Stimulated activated memory B cell treated with anti-CD40 and anti-IgM and Interleukin-4, amounts not matched to agents 10 μg/mL and 1 μg/mL and 100 μg/mL, for 72 hours (primary cell): ENCODE measurements around the gene GPR176.

Experiments
- ATAC-seq: fragments of 150-1000 bp; cut with Tn5 transposase; 2 replicates; pipeline ENCODE4 v1.10.0; 2021
- H3K27ac Mint-ChIP-seq: one replicate; pipeline ENCODE4 v1.8.0; 2022; ENCODE audit warnings: mild to moderate bottlenecking, mixed read lengths
- H3K27me3 Mint-ChIP-seq: one replicate; pipeline ENCODE4 v1.8.0; 2022; ENCODE audit warnings: mixed read lengths
- H3K36me3 Mint-ChIP-seq: one replicate; pipeline ENCODE4 v1.8.0; 2022; ENCODE audit warnings: mixed read lengths
- H3K4me1 Mint-ChIP-seq: one replicate; pipeline ENCODE4 v1.8.0; 2022; ENCODE audit warnings: mixed read lengths
- H3K4me3 Mint-ChIP-seq: one replicate; pipeline ENCODE4 v1.8.0; 2022; ENCODE audit warnings: mild to moderate bottlenecking, moderate library complexity, mixed read lengths
- H3K9me3 Mint-ChIP-seq: one replicate; pipeline ENCODE4 v1.8.0; 2022; ENCODE audit warnings: mixed read lengths

Gene GPR176

GRCh38 chr15:39864116-39864515, 56.0 kb downstream of the GPR176 start:
- Mint-ChIP-seq H3K36me3 (no peaks in the 10 kb centered on the region), H3K27ac (no peak overlapping the region), H3K4me3 (no peak overlapping the region), H3K9me3 (no peaks in the 10 kb centered on the region), H3K4me1 (no peaks in the 10 kb centered on the region), H3K27me3 (peaks cover 44% of the 10 kb centered on the region)
- no peak for ATAC-seq

GRCh38 chr15:39860871-39861270, 59.2 kb downstream of the GPR176 start:
- no peak for ATAC-seq
- no peak overlapping the region for H3K27ac Mint-ChIP-seq
- no peaks in the 10 kb centered on the region for H3K9me3 Mint-ChIP-seq
- H3K36me3 Mint-ChIP-seq, result no peaks in the 10 kb centered on the region
- H3K27me3 Mint-ChIP-seq, result peaks cover 46% of the 10 kb centered on the region
- H3K4me3 Mint-ChIP-seq, result no peak overlapping the region
- H3K4me1 Mint-ChIP-seq, result no peaks in the 10 kb centered on the region

GRCh38 chr15:39860200-39860599, 59.9 kb downstream of the GPR176 start:
- Mint-ChIP-seq H3K27me3 (peaks cover 40% of the 10 kb centered on the region), H3K9me3 (no peaks in the 10 kb centered on the region), H3K36me3 (no peaks in the 10 kb centered on the region), H3K4me3 (no peak overlapping the region), H3K4me1 (no peaks in the 10 kb centered on the region), H3K27ac (no peak overlapping the region)
- no peak for ATAC-seq

GRCh38 chr15:39859636-39860035, 60.4 kb downstream of the GPR176 start:
- ATAC-seq, result no peak
- H3K36me3 Mint-ChIP-seq, result no peaks in the 10 kb centered on the region
- H3K4me3 Mint-ChIP-seq, result no peak overlapping the region
- H3K27ac Mint-ChIP-seq, result no peak overlapping the region
- H3K4me1 Mint-ChIP-seq, result no peaks in the 10 kb centered on the region
- H3K9me3 Mint-ChIP-seq, result no peaks in the 10 kb centered on the region
- H3K27me3 Mint-ChIP-seq, result peaks cover 35% of the 10 kb centered on the region

GRCh38 chr15:39857132-39857531, 62.9 kb downstream of the GPR176 start:
- no peaks in the 10 kb centered on the region for H3K4me1 Mint-ChIP-seq
- no peaks in the 10 kb centered on the region for H3K36me3 Mint-ChIP-seq
- no peak overlapping the region for H3K27ac Mint-ChIP-seq
- H3K27me3 Mint-ChIP-seq, result peaks cover 32% of the 10 kb centered on the region
- H3K9me3 Mint-ChIP-seq, result no peaks in the 10 kb centered on the region
- no peak overlapping the region for H3K4me3 Mint-ChIP-seq
- no peak for ATAC-seq

- Mint-ChIP-seq H3K4me1 (no peaks in the 10 kb centered on the region), H3K27ac (no peak overlapping the region), H3K27me3 (peaks cover 33% of the 10 kb centered on the region), H3K4me3 (no peak overlapping the region), H3K36me3 (no peaks in the 10 kb centered on the region), H3K9me3 (no peaks in the 10 kb centered on the region)
- no peak for ATAC-seq
Observed at GRCh38 chr15:39856357-39856756, 63.7 kb downstream of the GPR176 start.

- H3K27ac Mint-ChIP-seq, result no peak overlapping the region
- ATAC-seq, result no peak
- peaks cover 33% of the 10 kb centered on the region for H3K27me3 Mint-ChIP-seq
- H3K9me3 Mint-ChIP-seq, result no peaks in the 10 kb centered on the region
- no peak overlapping the region for H3K4me3 Mint-ChIP-seq
- H3K36me3 Mint-ChIP-seq, result no peaks in the 10 kb centered on the region
- H3K4me1 Mint-ChIP-seq, result no peaks in the 10 kb centered on the region
Observed at GRCh38 chr15:39855400-39855799, 64.7 kb downstream of the GPR176 start.

- Mint-ChIP-seq H3K4me3 (no peak overlapping the region), H3K9me3 (no peaks in the 10 kb centered on the region), H3K27ac (no peak overlapping the region), H3K4me1 (no peaks in the 10 kb centered on the region), H3K36me3 (no peaks in the 10 kb centered on the region), H3K27me3 (peaks cover 28% of the 10 kb centered on the region)
- no peak for ATAC-seq
Observed at GRCh38 chr15:39854161-39854560, 65.9 kb downstream of the GPR176 start.

- H3K27ac Mint-ChIP-seq, result no peak overlapping the region
- H3K9me3 Mint-ChIP-seq, result no peaks in the 10 kb centered on the region
- H3K4me1 Mint-ChIP-seq, result no peaks in the 10 kb centered on the region
- H3K4me3 Mint-ChIP-seq, result no peak overlapping the region
- peaks cover 25% of the 10 kb centered on the region for H3K27me3 Mint-ChIP-seq
- H3K36me3 Mint-ChIP-seq, result no peaks in the 10 kb centered on the region
- no peak for ATAC-seq
Observed at GRCh38 chr15:39852250-39852649, 67.8 kb downstream of the GPR176 start.

- H3K36me3 Mint-ChIP-seq, result no peaks in the 10 kb centered on the region
- no peak overlapping the region for H3K27ac Mint-ChIP-seq
- H3K9me3 Mint-ChIP-seq, result no peaks in the 10 kb centered on the region
- no peak overlapping the region for H3K4me3 Mint-ChIP-seq
- no peak for ATAC-seq
- peaks cover 22% of the 10 kb centered on the region for H3K27me3 Mint-ChIP-seq
- no peaks in the 10 kb centered on the region for H3K4me1 Mint-ChIP-seq
Observed at GRCh38 chr15:39851500-39852092, 68.5 kb downstream of the GPR176 start.

- Mint-ChIP-seq H3K9me3 (no peaks in the 10 kb centered on the region), H3K27ac (no peak overlapping the region), H3K4me1 (no peaks in the 10 kb centered on the region), H3K27me3 (peaks cover 22% of the 10 kb centered on the region), H3K36me3 (no peaks in the 10 kb centered on the region), H3K4me3 (no peak overlapping the region)
- no peak for ATAC-seq
Observed at GRCh38 chr15:39850436-39850835, 69.6 kb downstream of the GPR176 start.

- ATAC-seq, result no peak
- Mint-ChIP-seq H3K27ac (no peak overlapping the region), H3K4me3 (no peak overlapping the region), H3K9me3 (no peaks in the 10 kb centered on the region), H3K4me1 (no peaks in the 10 kb centered on the region), H3K27me3 (peaks cover 26% of the 10 kb centered on the region), H3K36me3 (no peaks in the 10 kb centered on the region)
Observed at GRCh38 chr15:39846108-39846507, 74.0 kb downstream of the GPR176 start.

GRCh38 chr15:39845582-39845981, 74.5 kb downstream of the GPR176 start:
- ATAC-seq, result no peak
- Mint-ChIP-seq H3K27me3 (peaks cover 26% of the 10 kb centered on the region), H3K27ac (no peak overlapping the region), H3K9me3 (no peaks in the 10 kb centered on the region), H3K4me1 (no peaks in the 10 kb centered on the region), H3K4me3 (no peak overlapping the region), H3K36me3 (no peaks in the 10 kb centered on the region)

GRCh38 chr15:39843565-39843964, 76.5 kb downstream of the GPR176 start:
- Mint-ChIP-seq H3K27me3 (peaks cover 16% of the 10 kb centered on the region), H3K4me1 (no peaks in the 10 kb centered on the region), H3K36me3 (no peaks in the 10 kb centered on the region), H3K27ac (no peak overlapping the region), H3K4me3 (no peak overlapping the region), H3K9me3 (no peaks in the 10 kb centered on the region)
- no peak for ATAC-seq

GRCh38 chr15:39837454-39837853, 82.6 kb downstream of the GPR176 start:
- Mint-ChIP-seq H3K4me1 (no peaks in the 10 kb centered on the region), H3K27me3 (peaks cover 10% of the 10 kb centered on the region), H3K36me3 (no peaks in the 10 kb centered on the region), H3K4me3 (no peak overlapping the region), H3K27ac (no peak overlapping the region), H3K9me3 (no peaks in the 10 kb centered on the region)
- no peak for ATAC-seq

GRCh38 chr15:39835550-39835949, 84.5 kb downstream of the GPR176 start:
- Mint-ChIP-seq H3K36me3 (no peaks in the 10 kb centered on the region), H3K27ac (no peak overlapping the region), H3K4me3 (no peak overlapping the region), H3K27me3 (peaks cover 22% of the 10 kb centered on the region), H3K9me3 (no peaks in the 10 kb centered on the region), H3K4me1 (no peaks in the 10 kb centered on the region)
- no peak for ATAC-seq

- H3K4me1 Mint-ChIP-seq, result no peaks in the 10 kb centered on the region
- H3K27me3 Mint-ChIP-seq, result peaks cover 22% of the 10 kb centered on the region
- H3K27ac Mint-ChIP-seq, result no peak overlapping the region
- H3K9me3 Mint-ChIP-seq, result no peaks in the 10 kb centered on the region
- no peak for ATAC-seq
- no peaks in the 10 kb centered on the region for H3K36me3 Mint-ChIP-seq
- no peak overlapping the region for H3K4me3 Mint-ChIP-seq
Observed at GRCh38 chr15:39834256-39834655, 85.8 kb downstream of the GPR176 start.
